GM21515 (cell line): Measurements from ENCODE around the gene C6orf132.
"Not testable (repeated sequence)": the region's sequence is repeated elsewhere in the genome, so short reads cannot be mapped to it uniquely, and the experiment has no call there.

ENCODE experiments used
- ATAC-seq: cut with Tn5 transposase; IDR thresholded peaks from one replicate; pipeline ENCODE4 v1.9.1; 2021; ENCODE audit not compliant: unreplicated experiment

The C6orf132 gene, protein sequence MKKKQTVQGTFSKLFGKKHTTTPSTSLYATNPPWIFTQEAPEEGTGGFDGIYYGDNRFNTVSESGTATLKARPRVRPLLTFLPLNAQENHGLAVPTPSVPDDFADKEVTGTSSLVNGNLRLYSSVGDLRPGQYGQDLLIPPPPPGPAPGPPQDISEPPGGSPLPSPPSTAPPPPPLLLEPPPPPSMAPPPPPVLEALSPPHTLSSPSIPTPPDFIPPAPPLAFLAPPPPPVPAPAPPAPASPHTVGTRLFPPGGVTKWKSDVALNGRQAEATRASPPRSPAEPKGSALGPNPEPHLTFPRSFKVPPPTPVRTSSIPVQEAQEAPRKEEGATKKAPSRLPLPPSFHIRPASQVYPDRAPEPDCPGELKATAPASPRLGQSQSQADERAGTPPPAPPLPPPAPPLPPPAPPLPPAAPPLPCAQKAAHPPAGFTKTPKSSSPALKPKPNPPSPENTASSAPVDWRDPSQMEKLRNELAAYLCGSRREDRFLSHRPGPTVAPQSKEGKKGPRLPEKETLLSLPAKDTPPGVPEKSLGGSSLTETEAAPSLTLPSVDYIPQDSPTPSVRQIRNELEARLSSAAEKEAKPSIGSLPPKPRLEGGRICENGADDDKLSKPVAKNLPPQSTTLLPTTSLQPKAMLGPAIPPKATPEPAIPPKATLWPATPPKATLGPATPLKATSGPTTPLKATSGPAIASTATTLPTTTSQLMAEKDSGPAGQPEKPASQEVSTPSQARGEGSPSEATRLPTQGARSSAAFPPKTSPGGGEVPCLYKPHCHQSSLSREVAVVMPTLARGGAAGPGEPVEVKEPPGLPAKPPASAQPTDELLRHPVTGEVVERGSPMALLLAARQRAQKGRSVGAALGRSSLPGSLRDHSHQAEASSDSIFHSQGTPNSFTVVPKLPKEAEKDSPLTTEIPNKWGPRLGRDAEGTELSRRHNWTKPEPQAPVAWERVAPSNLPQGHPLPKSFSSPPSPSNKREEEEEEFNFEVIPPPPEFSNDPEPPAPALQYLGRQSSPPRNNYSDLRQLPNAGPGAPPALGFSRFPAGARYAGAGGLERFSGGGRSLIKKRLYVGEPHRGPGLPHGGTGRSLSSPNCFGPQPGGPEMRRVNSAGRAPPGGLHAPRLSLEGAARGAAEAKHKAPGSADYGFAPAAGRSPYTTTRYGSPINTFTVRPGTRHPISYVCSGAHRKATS

DNA sequence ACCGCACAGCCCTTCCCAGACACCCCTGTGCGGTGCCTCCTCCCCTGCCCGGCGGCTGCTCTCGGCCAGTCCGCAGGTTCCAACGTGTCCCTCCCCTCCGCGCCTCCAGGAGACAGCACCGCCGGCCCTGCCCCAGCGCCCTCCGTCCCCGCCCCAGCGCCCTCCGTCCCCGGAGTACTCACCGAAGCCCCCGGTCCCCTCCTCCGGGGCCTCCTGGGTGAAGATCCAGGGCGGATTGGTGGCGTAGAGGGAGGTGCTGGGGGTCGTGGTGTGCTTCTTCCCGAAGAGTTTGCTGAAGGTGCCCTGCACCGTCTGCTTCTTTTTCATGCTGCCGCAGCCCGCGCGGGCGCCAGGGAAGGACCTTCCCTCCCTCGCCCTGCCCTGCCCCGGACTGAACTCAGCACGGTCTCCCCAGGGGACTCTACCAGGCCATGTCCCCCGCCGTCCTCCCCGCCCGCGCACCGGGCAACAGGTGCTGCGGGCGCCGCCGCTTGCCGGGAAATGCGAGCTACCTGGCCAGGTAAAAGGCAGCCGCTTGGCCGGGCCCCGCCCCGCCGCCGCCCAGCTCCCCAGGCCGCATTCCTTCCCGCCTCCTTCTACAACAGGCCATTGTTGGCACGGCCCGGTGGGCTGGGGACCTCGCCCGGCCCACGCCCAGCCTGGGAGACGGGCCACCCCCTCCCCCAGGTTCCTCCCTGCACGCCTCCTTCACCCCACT lies at the start of gene C6orf132:
C6orf132 (minus strand) TSS at position 503 of the 718 bp plus-strand sequence; CDS start at position 327, 176 bp downstream.
- ATAC-seq = no peak

DNA sequence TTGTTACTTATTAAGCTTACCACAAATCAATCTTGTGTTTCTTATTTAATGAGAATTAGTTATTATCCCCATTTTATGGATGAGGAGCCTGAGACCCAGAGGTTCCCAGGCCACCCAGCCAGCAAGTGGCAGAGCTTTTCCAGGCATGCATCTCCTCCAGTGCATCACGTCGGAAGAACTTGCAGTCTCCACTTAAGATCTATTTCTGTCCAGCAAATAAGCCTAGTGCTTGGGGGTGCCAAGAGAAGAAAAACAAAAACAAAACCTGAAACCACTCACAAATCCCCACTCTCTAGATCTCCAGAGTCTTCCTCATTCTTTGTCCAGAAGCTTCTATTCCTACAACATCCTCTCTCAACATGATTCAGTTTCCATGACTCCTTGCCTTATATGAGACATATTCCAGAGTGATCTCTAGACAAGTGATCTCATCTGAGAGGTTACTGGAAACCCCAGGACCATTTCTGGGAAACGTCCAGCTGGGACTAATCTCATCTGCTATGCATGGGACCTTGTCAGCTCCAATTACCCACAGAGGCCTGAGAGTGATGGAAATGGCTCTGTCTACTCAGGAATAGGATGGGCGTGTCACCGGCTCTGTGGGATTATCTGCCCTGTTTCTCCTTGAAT lies 48.2 kb upstream of the C6orf132 start:
- no peak for ATAC-seq

DNA sequence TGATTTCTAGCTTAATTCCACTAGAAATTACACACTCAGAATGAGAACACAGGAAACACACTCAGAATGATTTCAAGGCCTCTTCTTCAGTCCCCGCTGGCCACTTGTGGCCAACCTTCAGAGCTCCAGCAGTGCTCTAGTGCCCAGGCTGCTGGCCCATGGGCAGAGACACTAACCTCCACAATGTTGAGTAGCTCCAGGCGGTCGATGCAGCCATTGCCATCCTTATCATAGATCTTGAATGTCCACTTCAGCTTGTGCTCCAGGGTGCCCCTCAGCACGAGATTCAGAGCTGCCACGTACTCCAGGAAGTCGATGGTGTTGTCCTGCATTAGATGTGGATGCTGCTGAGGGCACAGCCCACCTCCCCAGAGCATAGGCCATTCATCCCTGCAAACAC lies 46.0 kb upstream of the C6orf132 start:
- ATAC-seq = no peak

DNA sequence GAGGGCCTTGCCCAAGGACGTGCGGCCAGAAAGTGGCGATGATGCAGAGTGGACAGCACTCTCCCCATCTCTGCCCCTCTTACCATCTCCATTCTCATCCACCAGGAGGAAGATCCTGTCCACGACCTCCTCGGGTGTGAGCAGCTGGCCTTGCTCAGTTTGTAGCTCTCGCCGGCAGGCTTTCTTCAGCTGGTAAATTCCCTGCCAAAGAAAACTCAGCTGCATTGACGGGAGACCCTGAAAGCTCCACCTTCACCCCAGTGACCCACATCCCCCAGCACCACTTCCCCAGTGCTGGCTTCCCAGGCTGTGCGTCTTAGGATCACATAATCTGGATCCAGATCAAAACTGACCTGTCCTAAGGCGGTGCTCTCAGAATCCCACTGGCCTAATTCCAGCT lies 43.2 kb upstream of the C6orf132 start:
- no peak for ATAC-seq

DNA sequence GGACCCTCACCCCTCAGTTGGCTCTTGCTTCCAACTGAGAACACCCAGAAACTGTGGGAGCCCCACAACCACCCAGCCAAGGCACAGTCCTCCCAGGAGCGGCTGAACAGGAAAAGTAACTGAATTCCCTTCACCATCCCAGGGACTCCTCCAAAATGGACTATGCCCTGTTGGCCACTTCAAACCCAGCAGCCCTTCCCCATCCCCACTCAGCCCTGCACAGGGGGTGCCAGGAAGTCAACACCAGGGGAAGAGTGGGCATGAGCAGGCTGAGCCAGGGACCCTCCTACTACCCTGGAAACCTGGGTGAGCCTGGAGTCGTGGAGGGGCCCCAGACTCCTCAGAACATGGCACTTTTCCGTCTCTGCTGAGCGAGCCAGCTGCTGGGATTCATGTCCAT lies 42.1 kb upstream of the C6orf132 start:
- no peak for ATAC-seq

DNA sequence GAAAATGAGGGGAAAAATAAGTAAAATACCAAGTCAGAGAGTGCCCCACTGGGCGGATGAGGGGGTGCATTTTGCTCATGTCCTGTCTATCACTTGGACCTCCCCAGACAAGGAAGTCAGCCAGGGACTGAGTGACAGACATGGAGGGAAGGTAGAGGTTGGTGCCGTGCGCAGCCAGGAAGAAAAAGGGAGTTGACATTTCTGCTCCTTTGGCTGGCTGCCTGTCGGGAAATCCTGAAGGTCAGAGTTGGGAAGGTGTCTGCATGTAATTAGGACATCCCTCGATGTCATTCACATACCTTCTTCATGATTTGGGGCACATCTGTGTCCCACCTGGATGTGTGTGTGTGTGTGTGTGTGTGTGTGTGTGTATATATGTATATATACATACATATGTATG lies 39.7 kb upstream of the C6orf132 start:
- ATAC-seq = no peak

DNA sequence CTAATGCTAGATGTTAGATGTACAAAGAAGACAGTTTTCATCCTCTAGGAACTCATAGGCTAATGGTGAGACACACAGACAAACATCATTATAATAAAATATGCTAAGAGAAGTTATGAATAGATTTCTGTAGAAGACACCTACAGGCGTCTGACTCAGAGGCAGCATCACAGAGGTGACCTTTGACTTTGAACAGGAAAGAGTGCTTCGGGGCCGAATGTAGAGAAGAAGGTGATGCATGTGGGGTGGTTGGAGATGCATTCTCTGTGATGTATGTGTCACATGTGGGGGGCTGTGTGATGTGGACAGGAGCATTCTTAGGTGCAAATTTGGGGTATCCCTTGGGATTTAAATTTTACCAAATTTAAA lies 37.5 kb upstream of the C6orf132 start:
- no peak for ATAC-seq

DNA sequence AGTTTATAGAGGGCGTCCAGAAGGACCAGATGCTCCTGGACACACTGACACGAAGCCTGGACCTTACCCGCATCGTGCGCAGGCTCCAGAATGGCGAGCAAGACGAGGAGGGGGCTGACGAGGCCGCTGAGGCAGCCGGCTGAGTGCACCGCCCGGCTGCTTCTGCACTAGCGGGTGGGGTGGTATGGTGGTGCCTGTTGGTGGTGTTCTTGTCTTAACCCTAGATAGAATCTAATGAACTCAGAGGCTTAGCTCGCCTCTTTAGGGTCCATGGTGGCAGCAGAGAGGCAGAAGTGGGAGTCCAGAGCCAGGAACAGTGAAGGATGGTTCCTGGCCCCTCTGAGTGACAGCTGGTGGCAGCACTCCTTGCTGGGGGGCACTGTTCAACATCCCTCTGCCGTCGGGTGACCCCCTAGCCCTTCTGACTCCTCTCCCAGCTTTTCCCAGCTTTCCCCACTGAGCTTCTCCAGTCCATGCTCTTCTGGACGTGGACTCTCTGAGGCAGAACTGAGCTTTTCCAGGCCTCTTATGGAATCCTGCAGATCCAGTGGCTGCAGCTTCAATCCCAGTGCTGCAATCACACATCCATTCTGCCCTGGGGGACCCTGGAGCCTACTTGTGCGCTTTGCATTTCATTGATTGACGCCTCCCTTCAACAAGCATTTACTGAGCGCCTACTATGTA lies 37.0 kb upstream of the C6orf132 start:
- no peak for ATAC-seq

DNA sequence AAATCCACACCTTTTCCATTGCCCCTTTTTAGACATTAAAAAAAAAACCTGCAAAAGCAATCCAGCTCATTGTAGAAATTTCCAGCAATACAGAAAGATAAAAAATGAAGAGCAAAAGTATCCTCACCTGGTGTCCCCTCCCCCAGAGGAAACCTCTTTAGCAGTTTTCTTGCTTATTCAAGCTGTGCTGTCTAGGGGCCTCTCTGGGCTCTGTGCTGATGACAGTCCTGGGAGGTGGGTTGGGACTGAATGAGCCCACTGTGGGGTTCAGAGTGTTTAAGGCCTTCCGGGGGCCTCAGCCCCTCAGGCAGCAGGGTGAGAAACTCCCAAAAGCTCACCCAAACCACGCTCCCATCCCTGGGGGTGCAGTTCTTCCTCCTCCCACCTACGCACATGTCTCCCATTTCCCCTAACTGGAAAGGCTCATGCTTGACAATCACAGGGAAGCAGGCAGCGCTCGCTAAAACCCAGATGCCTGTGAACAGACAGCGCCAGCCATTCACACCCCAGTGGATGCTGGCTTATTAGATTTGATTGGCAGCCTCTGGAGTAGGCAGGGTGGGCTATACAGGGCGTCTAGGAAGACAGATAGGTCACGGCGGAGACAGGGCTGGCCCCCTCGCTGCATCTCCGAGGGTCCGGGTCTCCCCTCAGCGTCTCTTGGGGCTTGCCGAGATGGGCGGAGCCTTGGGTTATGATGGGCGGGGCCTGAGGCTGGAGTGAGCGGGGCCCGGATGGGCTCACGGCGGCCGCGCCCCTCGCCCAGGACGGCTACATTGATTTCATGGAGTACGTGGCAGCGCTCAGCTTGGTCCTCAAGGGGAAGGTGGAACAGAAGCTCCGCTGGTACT lies 35.3 kb upstream of the C6orf132 start:
- ATAC-seq = no peak

DNA sequence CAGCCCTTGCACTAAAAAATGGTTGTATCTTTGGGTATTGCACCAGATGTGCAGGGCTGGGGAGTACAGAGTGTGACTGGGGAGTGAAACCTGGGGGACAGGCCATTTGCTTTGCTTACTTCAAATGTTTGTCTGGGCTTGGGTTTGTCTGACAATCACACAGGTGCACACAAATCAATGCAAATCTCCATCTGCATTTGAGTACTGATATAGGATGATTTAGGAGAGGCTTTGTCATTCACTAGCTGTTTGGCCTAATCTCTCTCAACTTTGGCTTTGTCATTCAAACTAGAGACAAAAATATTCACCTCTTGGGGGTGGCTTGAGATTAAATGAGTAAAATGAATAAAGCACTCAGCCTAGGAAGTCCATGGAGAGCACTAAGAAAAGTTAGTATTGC lies 34.6 kb upstream of the C6orf132 start:
- no peak for ATAC-seq

DNA sequence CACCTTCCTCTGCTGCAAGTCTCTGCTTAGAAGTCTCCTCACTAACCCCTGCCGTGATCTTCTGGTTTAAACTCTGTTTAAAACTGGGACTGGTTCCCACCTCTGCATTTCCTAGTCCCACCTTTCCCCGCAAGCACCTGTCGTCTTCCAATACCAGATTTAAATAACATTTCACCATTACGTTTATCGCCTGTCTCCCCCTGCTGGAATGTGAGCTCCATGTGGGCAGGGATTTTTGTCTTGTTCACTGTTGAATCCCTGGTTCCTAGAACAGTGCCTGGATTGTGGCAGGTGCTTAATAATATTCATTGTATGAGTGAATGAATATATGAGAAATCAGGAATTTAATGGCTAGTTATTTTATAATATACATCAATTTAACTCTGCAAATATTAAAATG lies 33.4 kb upstream of the C6orf132 start:
- ATAC-seq = no peak

DNA sequence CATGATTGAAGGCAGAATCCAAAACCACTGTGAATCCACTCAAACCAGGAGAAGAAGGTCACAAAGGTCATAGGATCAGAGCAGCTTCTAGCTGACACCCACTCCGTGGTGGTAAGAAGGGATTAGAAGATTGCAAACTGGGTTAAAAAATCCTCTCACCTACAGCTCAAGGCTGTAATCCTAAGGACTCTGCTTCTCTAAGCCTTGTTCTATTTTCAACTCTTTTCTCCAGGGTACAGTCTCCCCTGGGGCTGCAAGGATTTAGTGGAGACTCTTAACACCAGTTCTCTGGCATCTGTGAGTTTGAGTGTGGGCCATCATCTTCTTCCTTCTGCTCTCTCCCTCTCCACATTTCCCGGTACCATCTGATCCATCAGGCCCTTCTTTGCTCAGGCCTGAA lies 30.7 kb upstream of the C6orf132 start, which contains the start of gene GUCA1A:
GUCA1A (plus strand) TSS at position 264 of the 400 bp plus-strand sequence. CDS start 250 bp downstream, outside the sequence.
- ATAC-seq = no peak

DNA sequence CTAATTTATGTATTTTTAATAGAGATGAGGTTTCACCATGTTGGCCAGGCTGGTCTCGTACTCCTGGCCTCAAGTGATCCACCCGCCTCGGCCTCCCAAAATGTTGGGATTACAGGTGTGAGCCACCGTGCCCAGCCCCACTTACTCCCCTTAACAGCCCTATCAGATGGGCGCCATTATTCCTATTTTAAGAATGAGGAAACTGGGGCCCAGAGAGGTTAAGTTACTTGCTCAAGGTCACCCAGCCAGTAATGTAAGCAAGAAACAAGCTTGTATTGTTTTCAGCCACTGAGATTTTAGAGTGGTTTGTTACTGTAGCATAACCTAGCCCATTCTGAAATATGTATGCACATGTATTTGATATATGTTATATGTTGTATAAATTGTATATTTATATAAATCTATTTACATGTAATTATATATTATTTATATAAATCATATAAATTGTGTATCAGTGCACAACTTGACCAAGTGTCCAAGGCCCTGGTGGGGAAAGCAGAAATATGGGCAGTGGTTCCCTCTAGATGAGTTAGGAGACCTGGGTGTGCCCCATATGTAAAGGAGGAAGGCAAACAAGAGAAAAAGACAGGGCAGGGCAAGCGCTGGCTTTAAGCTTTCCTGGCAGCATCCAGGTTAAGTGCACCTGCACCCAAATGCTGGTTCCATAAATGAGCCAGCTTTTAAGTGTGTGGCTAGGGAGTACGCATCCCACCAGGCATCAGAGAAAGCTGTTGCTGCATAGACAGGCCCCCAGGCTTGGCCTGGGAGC lies 29.6 kb upstream of the C6orf132 start:
- ATAC-seq = no peak

DNA sequence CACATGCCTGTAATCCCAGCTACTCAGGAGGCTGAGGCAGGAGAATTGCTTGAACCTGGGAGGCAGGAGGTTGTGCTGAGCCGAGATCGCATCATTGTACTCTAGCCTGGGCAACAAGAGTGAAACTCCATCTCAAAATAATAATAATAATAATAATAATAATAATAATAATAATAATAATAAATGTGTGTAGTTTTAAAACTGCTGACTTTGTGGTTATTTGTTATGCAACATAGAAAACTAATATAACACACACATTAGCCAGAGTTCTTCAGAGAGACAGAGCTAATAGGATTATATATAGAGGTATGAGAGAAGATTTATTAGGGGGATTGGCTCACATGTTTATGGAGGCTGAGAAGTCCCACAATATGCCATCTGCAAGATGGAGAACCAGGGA lies 27.4 kb upstream of the C6orf132 start:
- not testable (repeated sequence) for ATAC-seq

DNA sequence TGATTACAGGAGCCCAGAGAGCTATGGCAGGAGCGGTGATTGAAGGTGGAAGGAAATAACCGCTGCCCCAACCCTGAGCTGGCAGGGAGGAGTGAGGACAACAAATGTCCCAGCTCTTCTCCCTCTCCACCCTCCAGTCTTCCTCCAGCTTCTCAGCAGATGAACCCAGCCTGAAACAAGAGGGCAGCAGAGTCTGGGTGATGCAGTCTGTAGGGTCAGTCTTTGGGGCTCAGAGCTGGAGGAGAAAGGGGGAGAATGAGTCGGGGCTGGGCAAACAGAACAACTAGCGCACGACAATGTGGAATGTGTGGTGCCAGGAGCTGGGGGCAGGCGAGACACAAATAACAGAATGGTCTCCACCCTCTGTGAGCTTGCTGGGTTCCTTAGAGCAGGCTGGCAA lies 26.2 kb upstream of the C6orf132 start:
- no peak for ATAC-seq

DNA sequence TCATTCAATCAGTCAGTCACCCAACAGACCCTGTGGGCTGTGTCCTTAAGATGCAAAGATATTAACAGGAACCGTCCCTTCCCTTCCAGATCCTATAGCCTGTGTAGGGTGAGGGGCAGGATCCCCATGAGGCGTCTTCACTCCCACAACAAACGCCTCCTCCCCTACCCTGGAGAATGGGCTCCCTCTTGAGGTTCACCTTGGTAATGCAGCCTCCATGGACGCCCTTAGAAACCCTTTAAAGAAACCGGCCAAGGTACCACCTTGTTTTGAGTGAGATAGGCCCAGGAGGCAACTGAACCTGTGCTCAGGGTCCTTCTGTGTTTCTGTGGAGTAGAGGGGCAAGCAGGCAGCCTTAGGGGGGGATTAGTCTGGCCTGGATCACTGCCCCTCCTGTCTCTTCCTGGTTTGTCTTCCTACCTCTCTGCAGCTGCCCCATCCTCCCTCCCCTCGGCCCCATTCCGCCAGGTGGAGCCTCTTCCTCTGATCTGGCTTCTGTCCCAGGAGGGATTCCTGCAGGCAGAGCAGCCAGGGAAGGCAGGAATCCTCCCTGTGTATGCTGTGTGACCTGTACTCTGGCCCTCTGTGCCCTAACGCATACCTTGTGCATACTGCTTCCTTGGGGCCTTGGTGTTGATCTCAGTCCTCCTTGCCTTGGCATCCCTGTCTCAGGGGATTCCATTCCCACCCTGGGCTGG lies 24.2 kb upstream of the C6orf132 start:
- ATAC-seq = no peak

DNA sequence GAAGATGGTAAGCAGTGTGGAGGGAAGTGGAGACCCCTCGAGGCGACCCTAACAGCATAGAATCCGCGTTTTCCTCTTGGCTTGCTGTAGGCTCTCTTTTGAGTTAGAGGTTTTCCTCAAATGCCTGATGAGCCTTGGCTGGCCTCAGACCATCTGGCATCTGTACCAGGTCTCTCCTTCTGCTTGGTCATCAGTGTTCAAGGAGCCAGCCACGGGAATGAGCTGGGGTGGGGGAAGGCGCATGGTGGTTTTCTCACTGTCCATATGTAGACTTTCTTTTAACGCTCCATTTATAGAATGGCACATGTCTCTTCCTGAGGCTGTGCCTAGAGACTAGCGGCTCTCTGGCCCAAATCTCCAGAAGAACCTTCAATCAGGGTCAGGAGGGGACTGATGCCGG lies 22.6 kb upstream of the C6orf132 start:
- ATAC-seq = no peak
